NCI-H187 (cell line): ENCODE results near the gene APBA3.

ENCODE experiments used
- DNase-seq, 2 experiments: peaks; one replicate each; lab custom pipeline; 2025; lab: John Stamatoyannopoulos, UW

Gene APBA3

DNA sequence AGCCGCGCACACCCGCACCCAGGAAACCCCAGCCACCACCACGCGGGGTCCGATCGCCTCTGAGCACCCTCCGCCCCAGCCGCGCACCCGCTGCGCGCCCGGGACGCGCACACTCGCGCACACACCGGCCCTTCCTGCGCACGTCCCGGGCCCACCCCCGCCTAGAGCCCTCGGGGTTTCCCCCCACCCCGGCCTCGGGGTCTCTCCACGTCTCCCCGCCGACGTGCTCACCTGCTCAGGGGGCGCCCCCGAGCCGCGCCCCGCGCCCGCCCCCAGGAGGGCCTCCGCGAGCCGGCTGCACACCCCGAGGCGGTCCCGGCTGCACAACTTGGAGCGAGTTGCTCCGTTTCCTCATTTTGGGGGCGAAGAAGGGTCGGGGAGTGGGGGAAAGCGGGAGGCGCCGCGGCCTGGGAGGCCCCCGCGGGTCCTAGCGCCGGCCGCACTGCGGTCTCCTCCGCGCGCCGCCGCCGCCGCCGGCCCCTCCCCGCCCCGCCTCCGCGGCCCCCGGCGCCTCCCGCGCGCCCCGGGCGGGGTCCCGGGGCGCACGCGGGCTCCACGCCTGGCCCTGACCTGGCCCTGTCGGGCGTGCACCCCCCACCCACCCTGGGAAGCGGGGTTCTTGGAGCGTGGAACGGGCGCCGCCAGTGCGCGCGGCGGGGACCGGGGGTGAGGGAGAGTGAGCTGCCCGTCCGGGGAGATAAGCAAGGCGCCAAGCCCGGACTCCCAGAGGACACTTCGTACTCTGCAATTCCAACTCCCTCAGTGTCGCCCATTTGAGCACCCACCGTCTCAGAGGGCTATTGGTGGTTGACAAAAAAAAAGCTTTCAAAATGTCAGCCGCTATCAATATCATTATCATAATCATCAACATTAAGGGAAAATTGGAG lies 24.7 kb upstream of the APBA3 start, which contains the start of gene MATK:
Gene MATK (minus strand): TSS at position 444 of the 887 bp plus-strand sequence. CDS start 1,246 bp downstream, outside the sequence.
- DNase-seq: no peak

DNA sequence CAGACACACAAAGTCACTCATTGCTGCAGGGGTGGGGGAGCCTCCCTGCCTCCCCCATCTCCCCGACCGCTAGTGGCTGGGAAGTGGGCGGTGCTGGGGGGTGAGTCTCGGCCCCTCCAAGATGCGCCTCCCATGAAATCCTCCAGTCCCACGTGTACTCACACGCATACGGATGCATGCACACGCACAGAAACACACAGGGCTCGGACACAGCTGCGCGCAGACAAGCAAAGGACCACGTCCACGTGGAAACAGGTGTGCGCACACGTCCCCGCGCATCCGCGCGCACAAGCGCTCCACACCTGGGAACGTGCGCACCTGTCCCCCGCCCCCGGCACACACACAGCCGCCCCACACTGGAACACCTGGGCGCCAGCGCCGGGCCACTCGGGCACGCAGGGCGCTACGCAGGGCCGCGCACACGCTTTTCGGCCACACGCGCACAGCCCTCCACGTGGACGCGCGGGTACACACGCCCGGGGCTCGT lies 24.0 kb upstream of the APBA3 start:
- no peak for DNase-seq

DNA sequence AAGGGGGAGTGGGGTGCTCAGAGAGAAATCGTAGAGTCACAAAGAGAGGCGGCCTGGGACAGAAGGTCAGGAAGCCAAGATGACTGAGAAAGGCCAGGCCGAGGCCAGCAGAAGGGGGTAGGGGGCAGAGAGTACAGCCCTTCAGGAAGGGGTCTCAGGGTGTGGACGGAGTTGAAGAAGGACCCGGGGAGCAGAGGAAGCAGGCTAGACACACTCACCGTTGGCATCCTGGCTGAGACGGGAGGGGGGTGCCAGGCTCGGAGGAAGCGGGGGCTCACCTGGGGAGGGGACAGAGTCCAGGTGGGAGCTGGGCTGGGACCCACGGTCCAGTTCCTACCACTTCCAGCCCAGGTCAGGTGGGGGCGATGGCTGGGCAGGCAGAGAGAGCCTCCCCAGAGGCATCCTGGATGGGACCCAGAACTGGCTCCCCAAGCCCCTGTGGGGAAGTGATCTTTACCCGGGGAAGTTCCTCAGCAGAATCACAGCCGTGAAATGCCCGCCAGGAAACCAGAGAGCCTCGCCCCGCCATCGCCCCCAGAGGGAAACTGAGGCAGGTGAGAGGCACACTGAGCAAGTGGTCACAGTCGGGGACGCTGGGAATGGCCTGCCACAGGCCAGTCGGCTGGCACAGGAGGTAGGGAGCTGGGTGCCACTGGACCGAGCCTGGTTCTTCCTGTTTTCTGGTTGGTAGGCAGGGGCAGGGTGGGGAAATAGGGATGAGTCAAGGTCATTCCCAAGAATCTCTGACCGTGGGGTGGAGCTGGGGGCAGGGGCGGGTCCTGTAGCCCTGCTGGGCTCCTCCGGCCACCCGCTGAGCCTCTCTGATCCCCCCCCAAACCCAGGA lies 23.3 kb upstream of the APBA3 start:
- no peak for DNase-seq

DNA sequence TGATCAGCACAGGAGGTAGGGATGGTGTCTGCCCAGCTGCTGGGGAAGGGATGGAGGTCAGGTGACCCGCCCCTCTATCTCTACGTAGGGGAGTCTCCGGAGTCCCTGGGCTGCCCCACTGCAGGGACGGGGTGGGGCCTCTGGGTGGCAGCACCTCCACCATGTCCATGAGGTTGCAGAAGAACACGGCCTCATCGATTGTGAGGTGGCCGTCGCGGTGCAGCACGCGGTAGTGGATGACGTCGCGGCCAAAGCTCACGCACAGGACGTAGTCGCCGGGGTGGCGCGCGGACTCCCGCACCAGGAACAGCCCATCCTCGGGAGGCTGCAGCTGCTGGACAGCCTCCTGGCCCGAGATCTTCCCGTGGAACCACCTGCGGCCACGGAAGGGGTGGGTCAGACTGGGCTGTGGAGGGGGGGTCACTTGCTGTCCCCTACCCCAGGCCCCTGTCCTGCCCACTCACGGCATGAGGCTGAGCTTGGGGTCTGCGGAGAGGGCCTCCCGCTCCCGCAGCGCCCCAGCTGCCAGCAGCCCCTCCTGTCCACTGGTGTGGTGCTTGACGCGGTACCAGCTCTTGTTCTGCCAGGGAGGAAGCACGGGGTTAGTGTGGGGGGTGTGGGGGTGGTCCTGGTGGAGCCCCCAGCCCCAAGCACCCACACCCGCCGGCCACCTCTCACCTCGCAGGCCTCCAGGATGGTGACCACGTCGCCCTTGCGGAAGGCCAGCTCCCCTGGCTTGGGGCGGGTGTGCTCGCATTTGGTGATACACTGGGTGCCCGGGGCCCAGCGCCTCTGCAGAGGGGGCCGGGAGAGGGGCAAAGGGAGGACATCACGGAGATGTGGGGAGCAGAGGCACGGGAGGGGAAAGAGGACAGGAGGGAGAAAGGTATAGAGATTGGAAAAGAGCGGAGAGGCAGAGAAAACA lies 22.4 kb upstream of the APBA3 start:
- no peak for DNase-seq

DNA sequence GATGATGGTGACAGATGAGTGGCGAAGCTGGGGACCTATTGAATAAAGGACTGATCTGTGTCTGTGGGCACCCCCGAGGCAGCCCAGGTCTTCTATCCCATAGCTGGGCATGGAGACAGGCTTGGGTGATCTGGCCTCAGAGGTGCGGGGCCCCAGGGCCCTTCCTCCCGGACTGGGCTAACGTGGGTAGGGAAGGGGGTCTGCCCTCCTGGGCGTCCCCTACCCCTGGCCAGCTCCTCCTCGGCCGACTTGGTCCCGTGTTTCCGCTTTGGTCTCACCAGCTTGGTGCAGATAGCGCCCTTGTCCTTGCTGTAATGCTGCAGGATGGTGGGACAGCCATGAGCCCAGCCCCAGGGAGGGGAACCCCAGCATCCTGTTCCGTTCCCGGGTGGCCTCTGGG lies 21.4 kb upstream of the APBA3 start:
- no peak for DNase-seq

DNA sequence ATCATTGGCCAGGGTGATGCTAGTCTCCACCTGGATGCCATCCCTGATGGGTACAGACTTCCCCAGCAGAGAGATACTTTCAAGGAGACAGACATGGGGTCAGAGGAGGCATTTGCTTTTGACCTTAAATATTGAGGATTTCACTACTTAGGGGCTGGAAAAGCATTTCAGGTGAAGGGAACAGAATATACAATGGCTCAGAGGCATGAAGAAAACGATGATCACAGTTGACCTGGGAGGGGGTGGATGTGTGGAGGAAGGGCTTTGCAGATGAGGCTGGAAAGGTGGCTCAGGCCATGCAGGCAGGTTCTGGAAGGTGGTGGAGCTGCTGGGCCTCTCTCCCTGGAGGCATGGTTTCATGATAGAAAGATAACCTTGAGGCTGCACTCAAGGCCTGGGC lies 20.8 kb upstream of the APBA3 start:
- no peak for DNase-seq

DNA sequence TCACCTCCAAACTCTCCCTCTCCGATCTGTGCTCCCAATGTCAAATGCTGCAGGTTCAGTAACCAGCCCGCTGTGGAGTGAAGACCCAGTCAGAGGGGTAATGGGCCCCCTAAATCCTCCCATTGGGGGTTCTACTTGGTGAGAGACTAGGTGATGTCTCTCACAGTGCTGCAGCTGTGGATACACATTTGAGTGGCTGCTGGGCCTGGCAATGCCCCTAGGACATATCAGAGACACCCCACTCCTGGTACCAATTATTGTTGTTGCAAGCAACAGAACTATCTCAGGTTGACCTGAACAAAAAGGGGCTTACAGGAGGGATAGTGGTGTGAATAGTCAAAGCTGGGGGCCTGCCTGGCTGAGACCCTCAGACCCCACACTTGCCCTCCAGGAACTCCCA lies 20.1 kb upstream of the APBA3 start:
- no peak for DNase-seq

DNA sequence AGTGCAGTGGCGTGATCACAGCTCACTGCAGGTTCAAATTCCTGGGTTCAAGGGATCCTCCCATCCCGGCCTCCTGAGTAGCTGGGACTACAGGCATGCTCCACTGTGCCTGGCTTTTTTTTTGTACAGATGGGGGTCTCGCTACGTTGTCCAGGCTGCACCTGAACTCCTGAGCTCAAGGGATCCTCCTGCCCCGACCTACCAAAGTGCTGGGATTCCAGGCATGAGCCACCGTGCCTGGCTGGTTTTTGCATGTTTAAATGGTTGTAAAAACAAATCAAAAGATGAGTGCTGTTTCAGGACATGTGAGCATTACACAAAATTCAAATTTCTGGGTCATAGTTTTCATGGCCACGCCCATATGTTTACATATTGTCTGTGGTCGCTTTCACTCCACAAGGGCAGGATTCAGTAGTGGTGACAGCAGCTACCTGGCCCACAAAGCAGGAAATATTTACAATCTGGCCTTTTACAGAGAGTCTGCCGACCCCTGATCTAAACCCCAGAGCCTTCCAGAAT lies 19.4 kb upstream of the APBA3 start:
- DNase-seq: no peak

DNA sequence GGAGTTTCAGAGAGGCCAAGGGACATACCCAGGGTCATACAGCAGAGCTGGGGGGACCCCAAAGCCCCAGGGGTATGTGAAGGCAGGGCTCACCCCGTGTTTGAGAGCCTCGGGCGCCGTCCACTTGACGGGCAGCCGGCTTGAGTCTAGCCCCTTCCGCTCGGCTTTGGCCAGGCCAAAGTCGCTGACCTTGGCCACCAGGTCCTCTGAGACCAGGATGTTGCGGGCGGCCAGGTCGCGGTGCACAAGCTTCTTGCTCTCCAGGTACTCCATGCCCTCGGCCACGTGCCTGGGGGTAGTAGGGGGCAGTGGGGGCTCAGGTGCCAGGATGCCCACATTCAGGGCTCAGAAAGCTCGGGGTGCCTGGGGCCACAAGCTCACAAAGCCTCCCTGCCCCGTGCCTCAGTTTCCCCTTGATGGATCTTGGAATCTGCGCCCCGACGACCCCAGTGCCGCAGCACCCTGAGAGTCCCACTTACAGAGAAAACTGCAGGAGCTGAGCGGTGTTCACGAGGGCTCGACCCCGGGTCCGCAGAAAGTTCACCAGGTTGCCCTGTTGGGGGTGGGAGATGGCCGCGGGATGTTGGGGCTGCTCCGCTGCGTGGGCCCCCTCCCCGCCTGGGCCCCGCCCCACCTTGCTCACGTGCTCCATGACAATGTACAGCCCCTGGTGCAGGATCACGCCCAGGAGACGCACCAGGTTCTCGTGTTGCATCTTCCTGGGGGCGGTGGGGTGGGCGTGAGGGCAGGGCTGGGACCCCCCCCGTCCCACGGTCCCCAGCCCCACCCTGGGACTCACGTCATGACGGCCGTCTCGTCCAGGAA lies 17.6 kb upstream of the APBA3 start:
- DNase-seq: no peak

DNA sequence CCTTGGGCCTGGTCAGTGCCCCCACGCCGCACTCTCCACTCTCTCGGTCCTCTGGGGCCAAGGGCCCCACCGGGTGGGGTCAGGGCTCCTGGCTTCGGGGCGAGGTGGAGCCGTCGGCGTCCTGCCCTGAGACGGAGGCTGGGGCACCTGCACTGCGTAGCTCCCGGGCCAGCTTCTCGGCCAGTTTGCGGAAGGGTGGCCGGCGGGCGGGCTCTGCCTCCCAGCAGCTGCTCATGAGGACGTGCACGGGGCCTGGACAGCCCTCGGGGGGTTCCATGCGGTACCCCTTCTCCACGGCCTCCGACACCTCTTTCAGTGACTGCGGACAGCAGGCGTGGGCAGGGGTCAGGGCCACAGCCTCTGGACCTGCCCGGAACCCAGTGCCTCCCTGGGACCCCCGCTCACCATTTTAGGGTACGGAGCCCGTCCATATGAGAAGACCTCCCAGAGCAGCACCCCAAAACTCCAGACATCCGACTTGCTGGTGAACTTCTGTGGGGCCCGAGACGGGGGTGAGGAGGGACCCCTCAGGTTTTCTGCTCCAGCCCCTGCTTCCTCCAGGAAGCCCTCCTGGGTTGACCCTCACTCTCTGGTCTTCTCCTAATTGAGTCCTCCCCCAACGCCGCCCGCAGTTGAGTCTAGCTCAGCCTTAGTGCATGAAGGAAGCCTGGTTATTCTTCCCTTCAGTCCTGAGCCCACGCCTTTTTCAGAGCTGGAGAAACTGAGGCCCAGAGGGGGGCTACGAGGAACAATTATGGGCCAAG lies 16.8 kb upstream of the APBA3 start:
- DNase-seq: no peak

DNA sequence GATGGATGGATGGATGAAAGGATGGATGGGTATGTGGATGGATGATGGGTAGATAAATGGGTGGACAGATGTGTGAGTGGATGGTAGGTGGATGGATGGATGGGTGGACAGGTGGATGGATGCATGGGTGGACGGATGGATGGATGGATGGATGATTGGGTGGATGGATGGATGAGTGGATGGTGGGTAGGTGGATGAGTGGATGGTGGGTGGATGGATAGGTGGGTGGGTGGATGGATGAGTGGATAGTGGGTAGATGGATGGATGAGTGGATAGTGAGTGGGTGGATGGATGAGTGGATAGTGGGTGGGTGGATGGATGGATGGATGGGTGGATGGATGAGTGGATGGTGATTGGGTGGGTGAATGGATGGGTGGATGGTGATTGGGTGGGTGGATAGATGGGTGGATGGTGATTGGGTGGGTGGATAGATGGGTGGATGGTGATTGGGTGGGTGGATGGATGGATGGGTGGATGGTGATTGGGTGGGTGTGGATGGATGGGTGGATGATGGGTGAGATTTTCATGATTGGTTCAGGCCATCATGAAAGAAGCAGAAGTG lies 15.1 kb upstream of the APBA3 start:
- DNase-seq: no peak

DNA sequence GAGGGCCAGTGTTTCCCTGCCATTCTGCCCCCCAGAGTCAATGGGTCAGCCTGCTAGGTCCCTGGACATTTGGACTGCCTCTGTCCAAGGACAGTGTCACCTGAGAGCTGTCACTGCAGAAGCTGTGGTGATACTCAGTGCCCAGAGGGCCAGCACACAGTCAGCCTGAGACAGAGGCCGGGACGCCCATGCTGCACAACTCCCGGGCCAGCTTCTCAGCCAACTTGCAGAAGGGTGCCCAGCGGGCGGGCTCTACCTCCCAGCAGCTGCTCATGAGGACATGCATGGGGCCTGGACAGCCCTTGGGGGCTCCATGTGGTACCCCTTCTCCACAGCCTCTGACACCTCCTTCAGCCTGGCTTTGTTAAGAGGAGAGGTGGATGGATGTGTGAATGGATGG lies 14.3 kb upstream of the APBA3 start:
- no peak for DNase-seq

DNA sequence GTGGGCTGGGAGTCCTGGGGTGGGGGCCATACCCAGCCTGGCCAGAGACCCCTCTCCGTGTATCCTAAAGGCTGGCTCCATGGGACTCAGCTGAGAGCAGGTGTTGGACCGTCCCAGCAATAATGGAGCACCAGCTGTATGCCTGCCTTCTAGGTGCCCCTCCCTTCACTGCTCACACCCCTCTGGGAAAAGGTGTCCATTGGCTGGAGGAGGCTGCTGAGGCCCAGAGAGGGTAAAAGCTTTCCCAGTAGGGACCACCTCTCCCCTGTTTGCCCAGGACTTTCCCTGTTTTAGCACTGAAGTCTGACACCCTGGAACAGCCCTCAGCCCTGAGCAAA lies 13.9 kb upstream of the APBA3 start:
- DNase-seq: no peak

DNA sequence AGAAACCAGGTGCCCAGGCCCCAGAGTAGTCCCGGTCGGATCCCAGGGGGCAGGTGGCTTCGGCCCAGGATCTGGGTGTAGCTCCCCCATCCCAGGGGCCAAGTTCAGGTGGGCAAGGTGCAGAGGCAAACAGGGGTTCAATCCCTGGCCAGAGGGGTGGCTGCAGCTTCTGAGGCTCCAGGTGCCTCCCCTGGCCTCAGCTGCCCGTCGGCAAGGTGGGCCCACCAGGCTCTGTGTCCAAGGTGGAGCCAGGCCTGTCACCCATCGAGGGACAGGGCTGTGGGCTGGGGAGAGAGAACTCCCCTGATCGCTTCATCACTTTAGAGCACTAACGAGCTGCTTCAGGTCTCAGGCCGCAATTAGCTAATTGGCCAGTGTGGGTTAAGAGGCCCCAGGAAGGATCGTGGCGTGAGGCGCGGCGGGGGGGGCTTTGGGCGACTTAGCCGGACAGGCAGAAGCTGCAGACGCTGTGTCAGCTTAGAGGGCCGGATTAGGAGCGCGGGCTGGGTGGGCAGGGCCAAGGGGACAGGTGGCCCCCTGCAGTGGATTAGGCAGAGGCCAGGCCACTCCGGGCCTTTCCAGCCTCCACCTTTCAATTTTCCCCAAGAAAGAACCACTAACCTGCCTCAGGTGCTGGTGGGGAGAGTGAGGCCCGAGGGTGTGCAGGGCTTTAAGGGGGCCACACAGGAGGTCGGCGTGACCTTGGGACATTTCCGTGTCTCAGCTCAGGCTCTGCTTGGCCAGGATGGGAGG lies 13.3 kb upstream of the APBA3 start:
- DNase-seq: no peak

DNA sequence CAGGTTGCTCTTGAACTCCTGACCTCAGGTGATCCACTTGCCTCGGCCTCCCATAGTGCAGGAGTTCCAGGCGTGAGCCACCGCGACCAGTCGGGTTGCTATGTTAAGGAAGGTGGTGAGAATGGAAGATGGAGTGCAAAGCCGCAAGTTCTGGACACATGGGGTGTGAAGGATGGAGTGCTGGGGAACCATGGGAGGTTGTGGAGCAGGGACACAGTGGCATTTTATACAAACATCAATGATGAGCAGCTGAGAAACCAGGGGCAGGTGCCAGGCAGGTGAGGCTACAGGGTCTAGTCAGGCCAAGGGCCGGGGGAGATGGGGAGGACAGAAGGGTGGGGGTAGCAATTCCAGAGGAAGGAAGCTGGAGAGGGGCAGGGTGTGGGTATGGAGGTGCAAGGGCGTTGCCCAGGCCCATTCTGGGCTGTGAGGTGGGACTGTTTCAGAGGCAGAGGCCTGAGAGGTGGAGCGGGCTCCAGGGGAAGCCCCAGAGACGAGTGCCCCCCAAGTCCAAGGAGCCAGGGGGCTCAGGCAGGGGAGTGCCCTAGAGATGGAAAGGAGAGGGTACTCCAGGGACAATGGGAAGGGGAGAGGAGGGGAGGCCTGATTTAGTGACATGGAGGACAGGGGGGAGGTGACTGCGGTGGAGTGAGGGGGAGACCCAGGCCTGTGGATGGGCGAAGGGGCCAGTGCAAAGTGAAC lies 12.5 kb upstream of the APBA3 start:
- DNase-seq: no peak

DNA sequence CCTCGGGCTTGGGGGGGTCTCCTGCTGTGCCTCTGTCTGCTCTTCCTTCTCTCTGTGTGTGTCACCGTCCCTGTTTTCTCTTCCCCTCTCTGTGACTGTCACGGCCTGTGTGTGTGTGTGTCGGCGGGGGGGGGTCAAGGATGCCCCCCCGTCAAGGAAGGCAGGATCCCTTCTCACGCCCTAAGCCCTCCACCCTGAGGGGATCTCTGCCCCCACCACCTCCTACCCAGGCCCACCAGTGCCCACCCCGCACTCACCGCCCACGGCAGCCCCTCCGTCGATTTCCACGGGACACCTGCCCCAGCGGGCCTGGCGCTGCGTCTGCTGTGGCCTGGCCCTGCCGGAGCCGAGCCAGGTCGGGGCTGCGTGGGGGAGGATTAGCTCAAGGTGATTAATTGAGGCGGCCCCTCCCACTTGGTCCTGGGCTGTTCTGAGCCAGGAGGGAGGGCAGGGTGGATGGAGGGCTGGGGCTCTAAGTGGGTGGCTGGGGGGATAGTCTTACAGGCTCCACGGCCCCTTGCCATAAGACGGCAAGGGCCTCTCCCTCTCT lies 10.5 kb upstream of the APBA3 start, which contains the start of gene RAX2:
Gene RAX2 (minus strand): TSS at position 323 of the 550 bp plus-strand sequence. CDS start 486 bp downstream, outside the sequence.
- no peak for DNase-seq

DNA sequence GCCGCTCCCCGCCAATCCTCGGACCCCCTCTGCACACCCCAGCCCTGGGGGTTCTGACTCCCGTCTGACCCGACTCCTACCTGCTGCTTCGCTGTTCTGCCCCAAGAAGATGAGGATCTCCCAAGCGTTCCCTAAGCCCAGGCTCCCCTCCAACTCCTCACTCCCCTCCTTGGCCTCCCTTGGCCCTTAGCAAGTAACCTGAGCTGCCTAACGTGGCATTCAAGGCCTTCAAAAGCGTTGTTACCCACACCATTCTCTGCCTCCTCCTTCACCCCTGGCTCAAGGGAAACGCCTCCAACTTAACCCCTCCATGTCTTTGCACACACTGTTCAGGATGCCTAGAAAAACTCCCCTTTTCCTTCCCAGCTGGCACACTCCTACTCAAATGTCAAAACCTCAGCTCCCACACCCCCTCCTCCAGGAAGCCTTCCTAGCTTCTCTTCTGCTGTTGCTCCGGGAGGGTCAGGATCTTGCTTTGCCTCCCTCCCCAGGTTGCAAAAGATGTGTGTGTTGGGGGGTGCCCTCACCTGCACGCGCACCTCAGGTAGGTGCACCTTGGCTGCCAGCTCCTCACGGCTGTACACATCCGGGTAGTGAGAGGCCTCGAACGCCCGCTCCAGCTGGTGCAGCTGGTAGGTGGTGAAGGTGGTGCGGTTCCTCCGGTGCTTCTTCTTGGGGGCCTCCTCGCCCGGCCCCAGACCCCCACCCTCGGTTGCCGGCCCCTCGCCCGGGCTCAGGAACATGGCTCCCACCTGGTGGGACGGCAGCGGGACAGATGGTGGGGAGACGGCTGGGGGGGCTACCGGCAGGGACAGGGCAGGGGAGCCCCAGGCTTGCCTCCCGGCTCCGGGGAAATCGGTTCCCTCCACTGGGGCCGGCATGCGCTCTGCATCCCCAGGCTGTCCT lies 9.8 kb upstream of the APBA3 start:
- DNase-seq: no peak
